AG04450 (cell line): ENCODE results near the gene HIPK2. TPM values are rescaled to one million over a fixed set of nuclear protein-coding genes. Genes with fewer than 3 reads are reported as not detected.

Source experiments
- CTCF ChIA-PET: fragments of 300-600, 350-600 bp; formaldehyde crosslinking; extraction: SDS; loops from one replicate; lab custom pipeline; 2022; ENCODE audit warnings: antibody characterized with exemption, inconsistent platforms; lab: Charles Lee
- POLR2A ChIA-PET: fragments of 350-600 bp; formaldehyde crosslinking; extraction: SDS; loops from one replicate; lab custom pipeline; 2021; ENCODE audit warnings: antibody characterized with exemption, inconsistent platforms; lab: Yijun Ruan, JAX
- DNase-seq: peaks from one replicate; pipeline ENCODE4 v3.0.0-alpha.2; 2011; ENCODE audit warnings: low read depth, low spot score
- H3K27ac ChIP-seq: one replicate; pipeline ENCODE4 v1.5.1; 2012; ENCODE audit warnings: low read depth, low read length, control low read depth
- H3K27me3 ChIP-seq: one replicate; pipeline ENCODE4 v1.6.0; 2012; ENCODE audit warnings: low read length; ENCODE audit not compliant: control insufficient read depth, insufficient read depth
- H3K4me3 ChIP-seq: 2 replicates; pipeline ENCODE4 v1.5.1; 2011; ENCODE audit warnings: mild to moderate bottlenecking, low read depth, low read length, control low read depth
- H3K9me3 ChIP-seq: 2 replicates; pipeline ENCODE4 v1.5.1; 2012; ENCODE audit warnings: low read length; ENCODE audit not compliant: control insufficient read depth, insufficient read depth
- CTCF ChIP-seq: IDR thresholded peaks from 2 replicates; pipeline ENCODE4 v1.5.1; 2011; ENCODE audit warnings: low read depth, low read length, control low read depth, inconsistent platforms
- polyA plus RNA-seq: library from polyadenylated mRNA; depleted of rRNA; stranded (reverse); fragments of >200 nt; gene quantifications from 2 replicates; pipeline ENCODE4 v1.2.3, GENCODE V29; 2011

Gene HIPK2
- polyA plus RNA-seq, 1 experiment: 61.4 TPM

- H3K9me3 ChIP-seq: no peaks in the 10 kb centered on the region
- ChIA-PET POLR2A (no interaction called here), CTCF (interaction anchor here (1.1 kb wide), 1 partner anchor 83 kb away, joined by 4 read pairs; no protein-coding TSS in a partner anchor)
- H3K4me3 ChIP-seq: no peak overlapping the region
- TF ChIP-seq CTCF: no peak
- no peaks in the 10 kb centered on the region for H3K27me3 ChIP-seq
- peak overlapping the region; percentile 21 for H3K27ac ChIP-seq
- no peak for DNase-seq
These were observed 195.1 kb downstream of the HIPK2 start for GRCh38 chr7:139582671-139583155.

- no peak for TF ChIP-seq CTCF
- no peak overlapping the region for H3K27ac ChIP-seq
- H3K4me3 ChIP-seq: no peak overlapping the region
- H3K9me3 ChIP-seq: no peaks in the 10 kb centered on the region
- CTCF ChIA-PET: interaction anchor here (0.6 to 1.1 kb wide), 3 partner anchors 19 to 156 kb away, joined by 3 to 4 read pairs (median 4); no protein-coding TSS in a partner anchor
- POLR2A ChIA-PET: no interaction called here
- no peak for DNase-seq
- H3K27me3 ChIP-seq: no peaks in the 10 kb centered on the region
These were observed 195.6 kb downstream of the HIPK2 start for GRCh38 chr7:139582130-139582650.

GRCh38 chr7:139580435-139580834 lies 197.4 kb downstream of the HIPK2 start:
- POLR2A ChIA-PET: interaction anchor here (0.6 kb wide), 1 partner anchor 9 kb away, joined by 3 read pairs; no protein-coding TSS in a partner anchor
- Histone ChIP-seq H3K4me3 (no peak overlapping the region), H3K27me3 (no peaks in the 10 kb centered on the region), H3K27ac (no peak overlapping the region), H3K9me3 (no peaks in the 10 kb centered on the region)
- TF ChIP-seq CTCF: no peak
- no peak for DNase-seq
- CTCF ChIA-PET: interaction anchor here (2.1 kb wide), 1 partner anchor 146 kb away, joined by 6 read pairs; no protein-coding TSS in a partner anchor

GRCh38 chr7:139576179-139576973 lies 201.4 kb downstream of the HIPK2 start:
- ChIA-PET CTCF (interaction anchor here (0.5 kb wide), 1 partner anchor 217 kb away, joined by 4 read pairs; the partner anchor contains the start of gene LUC7L2), POLR2A (no interaction called here)
- no peak for DNase-seq
- no peaks in the 10 kb centered on the region for H3K9me3 ChIP-seq
- peak overlapping the region; percentile 11 for H3K27ac ChIP-seq
- no peaks in the 10 kb centered on the region for H3K27me3 ChIP-seq
- H3K4me3 ChIP-seq: no peak overlapping the region
- TF ChIP-seq CTCF: no peak

GRCh38 chr7:139575338-139575680 lies 202.5 kb downstream of the HIPK2 start:
- no peak overlapping the region for H3K4me3 ChIP-seq
- no peaks in the 10 kb centered on the region for H3K27me3 ChIP-seq
- no peak for DNase-seq
- ChIA-PET CTCF (no interaction called here), POLR2A (no interaction called here)
- H3K9me3 ChIP-seq: no peaks in the 10 kb centered on the region
- no peak overlapping the region for H3K27ac ChIP-seq
- no peak for TF ChIP-seq CTCF
